ENCODE measurements around the gene EIF4E2. TPM values are rescaled to one million over a fixed set of nuclear protein-coding genes. Genes with fewer than 3 reads are reported as not detected.
A peak's percentile ranks its signal among the peaks of the same experiment; 100 is the strongest.

Gene EIF4E2
- total and polyA plus RNA-seq, 2 of the 13 experiments (the other 11 are each of a cell fraction or from before 2014, with no cell fraction given), result 25.0 to 101 TPM

GRCh38 chr2:232523682-232524597, 26.5 kb upstream of the EIF4E2 start (continued):
- TF ChIP-seq ZHX2 (IDR thresholded peaks at IDR 0.05; ENCODE audit: low read depth) (no peak; the same call in 1 of the 2 replicates), ZHX2 (CRISPR knock-in tag; IDR thresholded peaks at IDR 0.05; ENCODE audit: borderline replicate concordance) (no peak), SMYD3 (CRISPR knock-in tag; IDR thresholded peaks at IDR 0.05) (no peak), CSRNP1 (CRISPR knock-in tag; IDR thresholded peaks at IDR 0.05) (no peak), ZNF121 (CRISPR knock-in tag; IDR thresholded peaks at IDR 0.05) (peak; percentile 28; the same call in 1 of the 2 replicates), ZBTB1 (CRISPR knock-in tag; IDR thresholded peaks at IDR 0.05; ENCODE audit: borderline replicate concordance) (no peak), ZFP36 (IDR thresholded peaks at IDR 0.05; ENCODE audit: borderline replicate concordance, low read depth, low read length, partially characterized antibody) (no peak), ZNF17 (CRISPR knock-in tag; IDR thresholded peaks at IDR 0.05) (no peak), KLF16 (CRISPR knock-in tag; IDR thresholded peaks at IDR 0.05) (no peak), KDM6A (CRISPR knock-in tag; IDR thresholded peaks at IDR 0.05; ENCODE audit: low read depth) (no peak), ZNF335 (CRISPR knock-in tag; IDR thresholded peaks at IDR 0.05) (no peak), ZNF687 (CRISPR knock-in tag; IDR thresholded peaks at IDR 0.05) (peak; percentile 74), PHF21A (CRISPR knock-in tag; IDR thresholded peaks at IDR 0.05) (0 out of 2 replicates have a peak, but pooled peaks have one; percentile 39), ZNF468 (CRISPR knock-in tag; IDR thresholded peaks at IDR 0.05) (peak; percentile 56; the same call in 1 of the 2 replicates), CENPT (CRISPR knock-in tag; IDR thresholded peaks at IDR 0.05; ENCODE audit: low read depth) (no peak), PAX8 (CRISPR knock-in tag; IDR thresholded peaks at IDR 0.05; ENCODE audit: borderline replicate concordance) (no peak), ZNF138 (CRISPR knock-in tag; IDR thresholded peaks at IDR 0.05; ENCODE audit: low read depth) (no peak)

Measured in HepG2 (cell line).